ENCODE data around the gene PDZRN3.

Gene PDZRN3

GRCh38 chr3:73431183-73431900 lies 193.4 kb downstream of the PDZRN3 start:
- DNase-seq (ENCODE audit: low read depth in 1 of 2, low spot score in 1 of 2), result no peak

GRCh38 chr3:73427048-73427706 lies 197.6 kb downstream of the PDZRN3 start:
- no peaks in the 10 kb centered on the region for H3K27me3 ChIP-seq (ENCODE audit: insufficient read depth, poor library complexity, severe bottlenecking)
- no peak overlapping the region for H3K27ac ChIP-seq (replicated peaks)
- H3K4me3 ChIP-seq (replicated peaks; ENCODE audit: insufficient read depth, low read length), result no peak overlapping the region
- TF ChIP-seq CTCF (IDR thresholded peaks at IDR 0.05; ENCODE audit: insufficient read depth, low read length) (no peak), GABPA (IDR thresholded peaks at IDR 0.05; ENCODE audit: low read depth) (no peak), POLR2AphosphoS5 (IDR thresholded peaks at IDR 0.05; ENCODE audit: low read depth) (no peak), REST (IDR thresholded peaks at IDR 0.05; ENCODE audit: insufficient replicate concordance, low read depth) (no peak), SPI1 (IDR thresholded peaks at IDR 0.05; ENCODE audit: borderline replicate concordance, low read depth) (no peak)
- DNase-seq (ENCODE audit: low read depth in 1 of 2, low spot score in 1 of 2), result no peak

More at GRCh38 chr3:73431183-73431900, 193.4 kb downstream of the PDZRN3 start:
- no peak overlapping the region for H3K4me3 ChIP-seq (replicated peaks; ENCODE audit: insufficient read depth, low read length)
- H3K27me3 ChIP-seq (ENCODE audit: insufficient read depth, poor library complexity, severe bottlenecking), result no peaks in the 10 kb centered on the region
- H3K27ac ChIP-seq (replicated peaks), result no peak overlapping the region
- TF ChIP-seq SPI1 (IDR thresholded peaks at IDR 0.05; ENCODE audit: borderline replicate concordance, low read depth) (no peak), REST (IDR thresholded peaks at IDR 0.05; ENCODE audit: insufficient replicate concordance, low read depth) (no peak), CTCF (IDR thresholded peaks at IDR 0.05; ENCODE audit: insufficient read depth, low read length) (no peak), POLR2AphosphoS5 (IDR thresholded peaks at IDR 0.05; ENCODE audit: low read depth) (no peak), GABPA (IDR thresholded peaks at IDR 0.05; ENCODE audit: low read depth) (no peak)

GRCh38 chr3:73426606-73427005 lies 198.1 kb downstream of the PDZRN3 start:
- Histone ChIP-seq H3K27ac (replicated peaks) (no peak overlapping the region), H3K27me3 (ENCODE audit: insufficient read depth, poor library complexity, severe bottlenecking) (no peaks in the 10 kb centered on the region), H3K4me3 (replicated peaks; ENCODE audit: insufficient read depth, low read length) (no peak overlapping the region)
- DNase-seq (ENCODE audit: low read depth in 1 of 2, low spot score in 1 of 2), result no peak
- TF ChIP-seq CTCF (IDR thresholded peaks at IDR 0.05; ENCODE audit: insufficient read depth, low read length) (no peak), GABPA (IDR thresholded peaks at IDR 0.05; ENCODE audit: low read depth) (no peak), REST (IDR thresholded peaks at IDR 0.05; ENCODE audit: insufficient replicate concordance, low read depth) (no peak), POLR2AphosphoS5 (IDR thresholded peaks at IDR 0.05; ENCODE audit: low read depth) (no peak), SPI1 (IDR thresholded peaks at IDR 0.05; ENCODE audit: borderline replicate concordance, low read depth) (no peak)
